Progenitor cell of endocrine pancreas (in vitro differentiated cells): ENCODE data around the gene WFIKKN1. TPM values are rescaled to one million over a fixed set of nuclear protein-coding genes. Genes with fewer than 3 reads are reported as not detected.

Source experiments
- DNase-seq: peaks from one replicate; pipeline ENCODE4 v3.0.0; 2021; ENCODE audit warnings: low spot score; ENCODE audit not compliant: unreplicated experiment
- H3K27ac Mint-ChIP-seq: 2 replicates; pipeline ENCODE4 v1.8.0; 2021; ENCODE audit warnings: mild to moderate bottlenecking, moderate library complexity, mixed read lengths
- H3K27me3 Mint-ChIP-seq: 2 replicates; pipeline ENCODE4 v1.8.0; 2021; ENCODE audit warnings: mixed read lengths
- H3K36me3 Mint-ChIP-seq: 2 replicates; pipeline ENCODE4 v1.8.0; 2022; ENCODE audit warnings: mixed read lengths; ENCODE audit not compliant: insufficient read depth
- H3K4me1 Mint-ChIP-seq: 2 replicates; pipeline ENCODE4 v1.8.0; 2021; ENCODE audit warnings: low read depth, mixed read lengths
- H3K4me3 Mint-ChIP-seq: 2 replicates; pipeline ENCODE4 v1.8.0; 2021; ENCODE audit warnings: low read depth, mild to moderate bottlenecking, moderate library complexity, mixed read lengths
- H3K9me3 Mint-ChIP-seq: 2 replicates; pipeline ENCODE4 v1.8.0; 2021; ENCODE audit warnings: low read depth, mixed read lengths
- CTCF ChIP-seq: fragments of 200-600 bp; sonication (generic); IDR thresholded peaks from one replicate; pipeline ENCODE4 v1.5.0; 2021; ENCODE audit warnings: antibody characterized with exemption, mild to moderate bottlenecking; ENCODE audit not compliant: unreplicated experiment
- total RNA-seq: library from RNA; stranded (reverse); gene quantifications from 2 replicates; pipeline ENCODE4 v1.2.1, GENCODE V29; 2021

The WFIKKN1 gene
- total RNA-seq, 1 donor from 2014 or later: 42.8 TPM

DNA sequence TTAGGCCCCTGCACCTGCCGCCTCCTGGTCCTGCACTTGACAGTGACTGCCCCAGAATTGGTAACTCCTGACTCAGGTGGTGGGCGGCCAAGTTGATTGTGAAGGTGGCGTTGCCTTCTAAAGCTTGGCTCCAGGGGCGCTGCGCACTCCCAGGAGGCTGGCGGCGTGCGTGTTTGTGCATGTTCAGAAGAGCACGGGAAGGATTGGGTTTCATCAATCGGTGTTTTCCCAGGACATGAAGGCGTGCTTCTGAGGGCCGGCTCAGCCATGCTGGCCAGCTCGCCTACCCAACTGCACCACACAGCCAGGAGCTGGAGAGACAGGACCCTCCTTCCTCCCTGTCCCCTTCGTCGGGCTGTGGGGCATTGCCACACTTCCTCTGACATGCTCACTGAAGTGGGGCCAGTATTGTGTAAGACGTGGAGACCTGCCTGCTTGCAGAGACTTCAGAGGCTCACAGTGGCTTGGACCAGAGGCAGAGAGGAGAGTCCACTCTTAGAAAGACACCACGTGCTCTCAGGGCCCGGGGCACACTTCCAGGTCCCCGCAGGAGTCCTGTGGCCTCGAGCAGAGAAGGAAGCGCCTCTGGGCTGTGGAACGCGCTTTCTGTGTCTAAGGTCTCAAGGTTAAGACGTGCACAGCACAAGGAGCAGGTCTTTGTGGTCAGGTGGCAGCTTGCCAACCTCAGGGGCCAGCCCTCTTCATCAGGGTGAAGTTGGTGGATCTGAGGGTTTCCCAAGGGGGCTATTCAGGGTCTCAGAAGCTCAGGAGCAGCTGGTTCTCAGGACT is 38.1 kb upstream of the WFIKKN1 start:
- Mint-ChIP-seq H3K4me3 (no peak overlapping the region), H3K4me1 (peaks cover 20% of the 10 kb centered on the region), H3K27me3 (no peaks in the 10 kb centered on the region), H3K36me3 (peaks cover 7% of the 10 kb centered on the region), H3K9me3 (no peaks in the 10 kb centered on the region), H3K27ac (no peak overlapping the region)
- TF ChIP-seq CTCF: no peak
- DNase-seq: no peak

DNA sequence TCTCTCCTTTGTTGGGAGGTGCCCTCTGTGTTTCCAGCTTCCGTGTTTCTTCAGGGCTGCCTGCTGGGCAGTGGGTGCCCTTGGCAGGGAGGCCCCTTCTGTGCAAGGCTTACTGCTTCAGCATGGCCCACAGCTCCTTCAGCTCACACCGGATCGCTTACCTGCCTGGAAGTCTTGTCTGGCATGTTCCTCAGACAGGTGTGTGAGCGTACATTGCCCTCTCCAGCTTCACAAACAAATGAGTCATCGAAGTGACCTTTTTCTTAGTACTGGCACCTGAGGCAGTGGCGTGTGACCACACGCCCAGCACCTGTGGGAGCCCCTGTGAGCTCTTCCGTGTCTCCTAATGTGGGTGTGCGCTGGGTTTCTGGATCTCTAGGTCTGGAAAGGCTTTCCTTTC is 37.4 kb upstream of the WFIKKN1 start:
- Mint-ChIP-seq H3K4me3 (peak overlapping the region; percentile 40), H3K4me1 (peaks cover 19% of the 10 kb centered on the region), H3K27me3 (no peaks in the 10 kb centered on the region), H3K36me3 (peaks cover 7% of the 10 kb centered on the region), H3K27ac (peak overlapping the region; percentile 89), H3K9me3 (no peaks in the 10 kb centered on the region)
- no peak for DNase-seq
- no peak for TF ChIP-seq CTCF

GRCh38 chr16:593807-594206 is 37.0 kb upstream of the WFIKKN1 start:
- no peak for TF ChIP-seq CTCF
- Mint-ChIP-seq H3K9me3 (no peaks in the 10 kb centered on the region), H3K27ac (peak overlapping the region; percentile 89), H3K4me1 (peaks cover 18% of the 10 kb centered on the region), H3K36me3 (peaks cover 7% of the 10 kb centered on the region), H3K27me3 (no peaks in the 10 kb centered on the region), H3K4me3 (peak overlapping the region; percentile 40)
- no peak for DNase-seq

DNA sequence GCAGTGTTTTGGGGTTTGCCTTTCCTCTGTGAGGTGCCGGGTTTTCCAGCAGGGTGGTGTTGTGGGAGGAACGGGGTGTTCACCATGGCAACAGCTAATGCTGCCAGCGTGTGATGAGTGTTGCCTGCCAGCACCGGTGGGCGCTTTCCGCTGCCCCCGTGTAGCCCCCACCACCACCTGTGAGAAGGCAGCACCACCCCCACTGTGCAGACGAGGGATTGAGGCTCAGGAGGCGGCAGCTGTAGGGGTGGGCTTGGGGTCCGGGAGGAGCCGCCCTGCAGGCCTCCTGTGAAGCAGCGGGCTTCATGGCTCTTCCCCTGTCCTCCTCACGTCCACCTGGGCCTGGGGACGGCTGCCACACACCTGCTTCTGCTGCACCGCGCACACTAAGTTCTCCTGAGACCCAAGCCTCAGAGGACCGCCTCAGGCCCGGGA is 35.7 kb upstream of the WFIKKN1 start:
- Mint-ChIP-seq H3K4me3 (no peak overlapping the region), H3K9me3 (no peaks in the 10 kb centered on the region), H3K27ac (no peak overlapping the region), H3K4me1 (peaks cover 18% of the 10 kb centered on the region), H3K27me3 (no peaks in the 10 kb centered on the region), H3K36me3 (peaks cover 9% of the 10 kb centered on the region)
- TF ChIP-seq CTCF: no peak
- no peak for DNase-seq

DNA sequence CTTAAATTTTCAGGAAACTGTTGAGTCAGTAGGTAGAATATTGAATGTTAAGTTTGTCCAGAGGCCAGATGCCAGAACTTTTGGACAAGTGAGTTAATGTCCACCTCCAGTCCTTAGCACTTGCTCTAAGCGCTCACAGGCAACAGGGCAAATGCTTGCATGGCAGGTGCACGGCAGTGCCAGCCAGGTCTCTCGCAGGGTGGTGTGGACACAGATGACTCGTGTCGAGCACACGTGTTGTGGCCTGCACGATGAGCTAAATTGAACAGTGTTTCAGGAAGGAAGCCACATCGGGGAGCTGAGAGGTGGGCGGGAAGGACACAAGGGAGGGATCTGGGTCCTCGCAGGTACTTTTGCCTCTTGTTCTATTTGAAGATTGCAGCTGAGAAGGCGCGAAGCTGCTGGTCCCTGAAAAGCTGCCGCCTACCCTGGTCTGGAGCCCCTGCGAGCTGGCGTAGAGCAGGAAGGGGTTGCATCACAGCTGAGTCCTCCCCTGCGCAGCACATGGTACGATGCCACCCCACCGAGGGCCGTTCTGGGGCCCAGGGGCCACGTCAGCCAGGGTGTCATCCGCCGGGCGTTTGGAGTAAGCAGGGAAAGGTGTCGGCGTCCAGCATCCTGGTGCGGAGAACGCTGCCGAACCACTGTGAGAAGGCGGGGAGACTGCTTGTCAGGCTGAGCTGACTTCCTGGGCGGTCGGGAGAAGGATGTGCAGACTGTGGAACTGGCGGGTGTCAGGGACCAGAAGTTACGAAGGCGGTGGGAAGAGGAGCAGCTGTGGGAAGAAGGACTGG is 34.6 kb upstream of the WFIKKN1 start:
- Mint-ChIP-seq H3K36me3 (peaks cover 9% of the 10 kb centered on the region), H3K27ac (no peak overlapping the region), H3K27me3 (no peaks in the 10 kb centered on the region), H3K4me3 (no peak overlapping the region), H3K4me1 (peaks cover 11% of the 10 kb centered on the region), H3K9me3 (no peaks in the 10 kb centered on the region)
- no peak for TF ChIP-seq CTCF
- DNase-seq: no peak
